SK-N-SH treated with all-trans-retinoic acid at 6 μM for 48 hours (cell line): ENCODE results near the gene MT2A.

Experiments
- ATAC-seq: fragments of 200-7000 bp; cut with Tn5 transposase; 3 replicates; pipeline ENCODE4 v1.9.1; 2020; ENCODE audit warnings: mild to moderate bottlenecking, moderate library complexity
- ARNTL ChIP-seq: fragments of 450-650 bp; formaldehyde crosslinking; IDR thresholded peaks from 2 replicates; pipeline ENCODE4 v1.5.0; 2020; ENCODE audit warnings: low read depth, mild to moderate bottlenecking, moderate library complexity, borderline replicate concordance
- BACH2 ChIP-seq: fragments of 250-450 bp; sonication (Bioruptor Pico); IDR thresholded peaks from 2 replicates; pipeline ENCODE4 v1.9.0; 2021; ENCODE audit warnings: mild to moderate bottlenecking, borderline replicate concordance
- CSRNP3 ChIP-seq: fragments of 250-450 bp; sonication (Bioruptor Pico); IDR thresholded peaks from 2 replicates; pipeline ENCODE4 v1.5.1; 2021; ENCODE audit warnings: mild to moderate bottlenecking, moderate library complexity
- ESRRG ChIP-seq: fragments of 250-450 bp; sonication (Bioruptor Pico); IDR thresholded peaks from 2 replicates; pipeline ENCODE4 v1.6.1; 2021; ENCODE audit warnings: mild to moderate bottlenecking
- GLIS3 ChIP-seq: fragments of 250-450 bp; sonication (Bioruptor Pico); IDR thresholded peaks from 2 replicates; pipeline ENCODE4 v1.5.0; 2020; ENCODE audit warnings: mild to moderate bottlenecking, moderate library complexity
- POU6F1 ChIP-seq: fragments of 250-450 bp; sonication (Bioruptor Pico); IDR thresholded peaks from 2 replicates; pipeline ENCODE4 v1.8.0; 2021; ENCODE audit warnings: low read depth, mild to moderate bottlenecking, moderate library complexity, borderline replicate concordance
- TCF4 ChIP-seq: fragments of 250-450 bp; sonication (Bioruptor Pico); IDR thresholded peaks from 2 replicates; pipeline ENCODE4 v1.8.0; 2021; ENCODE audit warnings: mild to moderate bottlenecking, moderate library complexity, borderline replicate concordance
- ZC3H10 ChIP-seq: fragments of 250-450 bp; sonication (Bioruptor Pico); IDR thresholded peaks from 2 replicates; pipeline ENCODE4 v1.5.1; 2021; ENCODE audit warnings: mild to moderate bottlenecking, moderate library complexity
- ZFP30 ChIP-seq: fragments of 450-650 bp; formaldehyde crosslinking; IDR thresholded peaks from 2 replicates; pipeline ENCODE4 v1.5.0; 2022; ENCODE audit warnings: mild to moderate bottlenecking, moderate library complexity
- TF ChIP-seq, protein P1 (sequence below): fragments of 250-450 bp; sonication (Bioruptor Pico); IDR thresholded peaks from 2 replicates; pipeline ENCODE4 v1.8.0; 2020; ENCODE audit warnings: mild to moderate bottlenecking, moderate library complexity, borderline replicate concordance
- TF ChIP-seq, protein P2 (sequence below): fragments of 250-450 bp; sonication (Bioruptor Pico); IDR thresholded peaks from 2 replicates; pipeline ENCODE4 v1.5.0; 2020; ENCODE audit warnings: mild to moderate bottlenecking, moderate library complexity

The MT2A gene

DNA sequence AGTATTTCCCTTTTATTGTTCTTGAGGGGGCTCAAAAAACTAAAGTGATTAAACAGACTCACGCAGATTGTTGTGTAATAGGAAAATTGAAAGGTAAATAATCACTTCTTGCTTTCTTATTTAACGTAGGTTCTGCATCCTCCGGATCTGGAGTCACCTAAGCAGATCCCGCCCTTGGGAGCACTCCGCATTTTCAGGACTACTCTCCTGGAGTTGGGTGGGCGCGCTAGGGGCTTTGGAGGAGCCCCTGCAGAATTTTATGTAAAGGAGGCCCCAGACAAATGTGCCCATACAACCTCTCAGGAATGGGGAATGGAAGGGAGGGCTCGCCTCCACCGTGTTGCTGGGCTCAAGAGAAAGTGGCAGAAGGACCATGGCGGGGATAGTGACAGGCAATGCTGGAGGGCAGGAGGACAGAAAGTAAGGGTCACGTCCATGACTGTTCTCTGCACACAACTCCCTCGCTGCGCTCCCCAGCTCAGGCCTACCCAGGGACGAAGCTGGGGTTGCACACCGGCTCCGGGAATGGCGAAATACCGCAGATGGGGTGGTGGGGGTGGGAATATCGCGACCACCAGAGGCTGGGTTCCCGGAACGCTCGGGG, 8.3 kb downstream of the MT2A start:
- ATAC-seq: no peak
- TF ChIP-seq, protein P1, sequence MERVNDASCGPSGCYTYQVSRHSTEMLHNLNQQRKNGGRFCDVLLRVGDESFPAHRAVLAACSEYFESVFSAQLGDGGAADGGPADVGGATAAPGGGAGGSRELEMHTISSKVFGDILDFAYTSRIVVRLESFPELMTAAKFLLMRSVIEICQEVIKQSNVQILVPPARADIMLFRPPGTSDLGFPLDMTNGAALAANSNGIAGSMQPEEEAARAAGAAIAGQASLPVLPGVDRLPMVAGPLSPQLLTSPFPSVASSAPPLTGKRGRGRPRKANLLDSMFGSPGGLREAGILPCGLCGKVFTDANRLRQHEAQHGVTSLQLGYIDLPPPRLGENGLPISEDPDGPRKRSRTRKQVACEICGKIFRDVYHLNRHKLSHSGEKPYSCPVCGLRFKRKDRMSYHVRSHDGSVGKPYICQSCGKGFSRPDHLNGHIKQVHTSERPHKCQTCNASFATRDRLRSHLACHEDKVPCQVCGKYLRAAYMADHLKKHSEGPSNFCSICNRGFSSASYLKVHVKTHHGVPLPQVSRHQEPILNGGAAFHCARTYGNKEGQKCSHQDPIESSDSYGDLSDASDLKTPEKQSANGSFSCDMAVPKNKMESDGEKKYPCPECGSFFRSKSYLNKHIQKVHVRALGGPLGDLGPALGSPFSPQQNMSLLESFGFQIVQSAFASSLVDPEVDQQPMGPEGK (CRISPR knock-in tag): no peak
- TF ChIP-seq BACH2 (no peak), POU6F1 (CRISPR knock-in tag) (no peak), ZFP30 (CRISPR knock-in tag) (no peak), CSRNP3 (CRISPR knock-in tag) (no peak), ARNTL (CRISPR knock-in tag) (no peak), TCF4 (CRISPR knock-in tag) (no peak), GLIS3 (CRISPR knock-in tag) (no peak), ESRRG (no peak), ZC3H10 (no peak)
- TF ChIP-seq, protein P2, sequence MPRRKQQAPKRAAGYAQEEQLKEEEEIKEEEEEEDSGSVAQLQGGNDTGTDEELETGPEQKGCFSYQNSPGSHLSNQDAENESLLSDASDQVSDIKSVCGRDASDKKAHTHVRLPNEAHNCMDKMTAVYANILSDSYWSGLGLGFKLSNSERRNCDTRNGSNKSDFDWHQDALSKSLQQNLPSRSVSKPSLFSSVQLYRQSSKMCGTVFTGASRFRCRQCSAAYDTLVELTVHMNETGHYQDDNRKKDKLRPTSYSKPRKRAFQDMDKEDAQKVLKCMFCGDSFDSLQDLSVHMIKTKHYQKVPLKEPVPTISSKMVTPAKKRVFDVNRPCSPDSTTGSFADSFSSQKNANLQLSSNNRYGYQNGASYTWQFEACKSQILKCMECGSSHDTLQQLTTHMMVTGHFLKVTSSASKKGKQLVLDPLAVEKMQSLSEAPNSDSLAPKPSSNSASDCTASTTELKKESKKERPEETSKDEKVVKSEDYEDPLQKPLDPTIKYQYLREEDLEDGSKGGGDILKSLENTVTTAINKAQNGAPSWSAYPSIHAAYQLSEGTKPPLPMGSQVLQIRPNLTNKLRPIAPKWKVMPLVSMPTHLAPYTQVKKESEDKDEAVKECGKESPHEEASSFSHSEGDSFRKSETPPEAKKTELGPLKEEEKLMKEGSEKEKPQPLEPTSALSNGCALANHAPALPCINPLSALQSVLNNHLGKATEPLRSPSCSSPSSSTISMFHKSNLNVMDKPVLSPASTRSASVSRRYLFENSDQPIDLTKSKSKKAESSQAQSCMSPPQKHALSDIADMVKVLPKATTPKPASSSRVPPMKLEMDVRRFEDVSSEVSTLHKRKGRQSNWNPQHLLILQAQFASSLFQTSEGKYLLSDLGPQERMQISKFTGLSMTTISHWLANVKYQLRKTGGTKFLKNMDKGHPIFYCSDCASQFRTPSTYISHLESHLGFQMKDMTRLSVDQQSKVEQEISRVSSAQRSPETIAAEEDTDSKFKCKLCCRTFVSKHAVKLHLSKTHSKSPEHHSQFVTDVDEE (CRISPR knock-in tag): no peak

DNA sequence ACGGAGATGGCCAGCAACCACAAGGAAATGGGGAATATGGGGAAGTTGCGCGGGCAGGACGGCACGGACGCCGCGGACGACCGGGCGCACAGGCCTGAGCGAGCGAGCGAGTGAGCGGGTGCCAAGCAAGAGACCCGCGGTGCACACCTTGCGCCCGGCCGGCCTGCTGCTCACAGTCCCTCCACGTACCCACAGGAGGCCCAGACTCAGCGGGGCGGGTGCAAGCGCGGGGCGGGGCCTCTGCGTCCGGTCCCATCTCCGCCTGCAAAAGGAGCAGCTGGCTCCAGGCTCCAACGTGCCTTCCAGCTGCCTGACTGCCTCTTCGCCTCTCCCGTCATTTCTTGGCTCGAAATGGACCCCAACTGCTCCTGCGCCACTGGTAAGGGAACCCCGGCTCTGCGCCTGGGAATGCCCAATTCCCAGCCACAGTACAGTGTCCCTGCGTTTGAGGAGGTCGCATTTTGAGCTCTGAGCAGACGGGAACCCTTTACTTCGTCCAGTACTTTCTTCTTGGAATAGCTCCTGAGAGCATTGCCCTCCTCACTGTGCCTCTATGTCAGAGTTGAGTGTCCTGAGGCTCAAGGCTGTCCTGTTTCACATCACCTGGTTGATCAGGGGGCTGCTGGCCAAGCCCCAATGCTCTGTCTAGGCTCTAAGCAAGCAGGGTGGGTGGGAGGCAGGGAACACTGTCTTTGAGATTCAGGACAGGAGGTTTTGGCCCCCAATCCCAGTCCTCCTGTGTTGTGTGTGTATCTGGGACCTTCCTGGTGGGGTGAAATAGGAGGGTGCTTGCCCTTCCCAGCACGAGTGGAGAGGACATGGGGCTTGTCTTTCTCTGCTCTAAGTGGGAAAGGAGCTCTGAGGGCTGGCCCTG, 9.1 kb downstream of the MT2A start:
- no peak for ATAC-seq
- TF ChIP-seq CSRNP3 (CRISPR knock-in tag) (no peak), ARNTL (CRISPR knock-in tag) (no peak), ZC3H10 (no peak), GLIS3 (CRISPR knock-in tag) (no peak)
- TF ChIP-seq, protein P1 (CRISPR knock-in tag): no peak
- TF ChIP-seq, protein P2 (CRISPR knock-in tag): no peak
